HG03103 (cell line): Measurements from ENCODE around the gene KIF6.

ENCODE experiments used
- ATAC-seq: cut with Tn5 transposase; IDR thresholded peaks from one replicate; pipeline ENCODE4 v1.9.1; 2021; ENCODE audit warnings: low read depth; ENCODE audit not compliant: unreplicated experiment

KIF6 gene

GRCh38 chr6:39466631-39467030 is 258.6 kb downstream of the KIF6 start:
- ATAC-seq = no peak

- ATAC-seq = no peak
Measured at GRCh38 chr6:39465539-39465938, 259.7 kb downstream of the KIF6 start.

GRCh38 chr6:39464067-39464466 is 261.1 kb downstream of the KIF6 start:
- no peak for ATAC-seq

GRCh38 chr6:39453956-39454524 is 271.2 kb downstream of the KIF6 start:
- ATAC-seq = no peak

GRCh38 chr6:39453241-39453640 is 272.0 kb downstream of the KIF6 start:
- no peak for ATAC-seq

- no peak for ATAC-seq
Measured at GRCh38 chr6:39452306-39453145, 272.7 kb downstream of the KIF6 start.

GRCh38 chr6:39451831-39452230 is 273.4 kb downstream of the KIF6 start:
- no peak for ATAC-seq

GRCh38 chr6:39449022-39449421 is 276.2 kb downstream of the KIF6 start:
- no peak for ATAC-seq

GRCh38 chr6:39446909-39447308 is 278.3 kb downstream of the KIF6 start:
- no peak for ATAC-seq

- ATAC-seq = no peak
Measured at GRCh38 chr6:39445667-39446066, 279.5 kb downstream of the KIF6 start.

- ATAC-seq = no peak
Measured at GRCh38 chr6:39444479-39445019, 280.7 kb downstream of the KIF6 start.

GRCh38 chr6:39441986-39442385 is 283.2 kb downstream of the KIF6 start:
- no peak for ATAC-seq

GRCh38 chr6:39441301-39441700 is 283.9 kb downstream of the KIF6 start:
- ATAC-seq = no peak

GRCh38 chr6:39440039-39440426 is 285.2 kb downstream of the KIF6 start:
- no peak for ATAC-seq

- no peak for ATAC-seq
Measured at GRCh38 chr6:39439342-39440038, 285.7 kb downstream of the KIF6 start.

GRCh38 chr6:39433630-39434029 is 291.6 kb downstream of the KIF6 start:
- no peak for ATAC-seq

- ATAC-seq = no peak
Measured at GRCh38 chr6:39432330-39433025, 292.7 kb downstream of the KIF6 start.

GRCh38 chr6:39430871-39431523 is 294.2 kb downstream of the KIF6 start:
- no peak for ATAC-seq

GRCh38 chr6:39430446-39430845 is 294.8 kb downstream of the KIF6 start:
- no peak for ATAC-seq

- ATAC-seq = no peak
Measured at GRCh38 chr6:39428816-39429215, 296.4 kb downstream of the KIF6 start.
